Neural cell (in vitro differentiated cells): Measurements from ENCODE around the gene DAP. TPM values are rescaled to one million over a fixed set of nuclear protein-coding genes. Genes with fewer than 3 reads are reported as not detected.

Source experiments
- H2AFZ ChIP-seq: fragments of 200-600, 300-800 bp; sonication (generic), shearing (Covaris generic); 2 replicates; pipeline ENCODE4 v1.6.0; 2014; ENCODE audit warnings: low read depth, mild to moderate bottlenecking, antibody characterized with exemption, low read length, moderate library complexity
- H3F3A ChIP-seq: fragments of 200-600 bp; shearing (Covaris generic); 2 replicates; pipeline ENCODE4 v1.6.1; 2016; ENCODE audit warnings: mild to moderate bottlenecking, moderate library complexity, mixed read lengths, antibody characterized with exemption, low read length; ENCODE audit not compliant: insufficient read depth, poor library complexity, severe bottlenecking
- H3K27ac ChIP-seq: fragments of 200-600, 300-800 bp; sonication (generic), shearing (Covaris generic); 2 replicates; pipeline ENCODE4 v1.5.1; 2014; ENCODE audit warnings: mild to moderate bottlenecking, low read length, moderate library complexity
- H3K27me3 ChIP-seq: fragments of 300-800, 200-600 bp; sonication (generic), shearing (Covaris generic); 2 replicates; pipeline ENCODE4 v1.6.0; 2014; ENCODE audit warnings: mild to moderate bottlenecking, low read depth, low read length, moderate library complexity; ENCODE audit not compliant: insufficient read depth
- H3K36me3 ChIP-seq: fragments of 300-800, 200-600 bp; sonication (generic), shearing (Covaris generic); 2 replicates; pipeline ENCODE4 v1.5.1; 2014; ENCODE audit warnings: mild to moderate bottlenecking, antibody characterized with exemption, low read length, moderate library complexity; ENCODE audit not compliant: insufficient read depth
- H3K4me2 ChIP-seq: fragments of 300-800, 200-600 bp; sonication (generic), shearing (Covaris generic); 2 replicates; pipeline ENCODE4 v1.6.0; 2014; ENCODE audit warnings: mild to moderate bottlenecking, low read length
- H3K4me3 ChIP-seq: fragments of 300-800, 200-600 bp; sonication (generic), shearing (Covaris generic); 2 replicates; pipeline ENCODE4 v1.5.1; 2014; ENCODE audit warnings: mild to moderate bottlenecking, low read length, moderate library complexity
- H3K79me2 ChIP-seq: fragments of 200-600 bp; shearing (Covaris generic); replicated peaks from 2 replicates; pipeline ENCODE4 v1.6.0; 2014; ENCODE audit warnings: mild to moderate bottlenecking, low read length, moderate library complexity; ENCODE audit not compliant: insufficient read depth
- H3K9ac ChIP-seq: fragments of 300-800, 200-600 bp; sonication (generic), shearing (Covaris generic); 2 replicates; pipeline ENCODE4 v1.6.1; 2016; ENCODE audit warnings: mild to moderate bottlenecking, low read length, mixed read lengths
- H3K9me2 ChIP-seq: fragments of 200-600 bp; shearing (Covaris generic); 2 replicates; pipeline ENCODE4 v1.6.1; 2016; ENCODE audit warnings: mild to moderate bottlenecking, low read length, mixed read lengths; ENCODE audit not compliant: insufficient read depth
- H3K9me3 ChIP-seq: fragments of 200-600, 300-800 bp; sonication (generic), shearing (Covaris generic); 2 replicates; pipeline ENCODE4 v1.6.1; 2016; ENCODE audit warnings: mild to moderate bottlenecking, mixed run types, low read length, moderate library complexity, mixed read lengths
- H4K20me1 ChIP-seq: fragments of 200-600 bp; shearing (Covaris generic); 2 replicates; pipeline ENCODE4 v1.6.1; 2016; ENCODE audit warnings: mild to moderate bottlenecking, mixed run types; ENCODE audit not compliant: insufficient read depth
- CTCF ChIP-seq: fragments of 450-650 bp; IDR thresholded peaks from 2 replicates; pipeline ENCODE4 v1.5.1; 2014; ENCODE audit warnings: antibody characterized with exemption, mild to moderate bottlenecking, moderate library complexity; ENCODE audit not compliant: poor library complexity, severe bottlenecking
- EP300 ChIP-seq: fragments of 450-650 bp; conservative IDR thresholded peaks from 2 replicates; pipeline ENCODE4 v1.6.1; 2014; ENCODE audit warnings: antibody characterized with exemption, mild to moderate bottlenecking, moderate library complexity; ENCODE audit not compliant: poor library complexity, severe bottlenecking
- EZH2 ChIP-seq: fragments of 200-600, 300-800 bp; shearing (Covaris generic), sonication (generic); IDR thresholded peaks from 2 replicates; pipeline ENCODE4 v1.6.1; 2014; ENCODE audit warnings: antibody characterized with exemption, low read length, borderline replicate concordance, mild to moderate bottlenecking; ENCODE audit not compliant: insufficient read depth, poor library complexity, severe bottlenecking
- MXI1 ChIP-seq: fragments of 450-650 bp; conservative IDR thresholded peaks from 2 replicates; pipeline ENCODE4 v1.6.1; 2014; ENCODE audit warnings: antibody characterized with exemption, mild to moderate bottlenecking; ENCODE audit not compliant: poor library complexity, severe bottlenecking
- POLR2AphosphoS5 ChIP-seq: IDR thresholded peaks from 2 replicates; pipeline ENCODE4 v1.6.1; 2012
- RAD21 ChIP-seq: fragments of 450-650 bp; conservative IDR thresholded peaks from 2 replicates; pipeline ENCODE4 v1.6.1; 2014; ENCODE audit warnings: antibody characterized with exemption, mild to moderate bottlenecking, moderate library complexity
- REST ChIP-seq: IDR thresholded peaks from 2 replicates; pipeline ENCODE4 v1.6.1; 2012; ENCODE audit warnings: borderline replicate concordance
- SMC3 ChIP-seq: fragments of 450-650 bp; conservative IDR thresholded peaks from 2 replicates; pipeline ENCODE4 v1.6.1; 2014; ENCODE audit warnings: antibody characterized with exemption, mild to moderate bottlenecking, moderate library complexity; ENCODE audit not compliant: poor library complexity
- TAF1 ChIP-seq: IDR thresholded peaks from 2 replicates; pipeline ENCODE4 v1.6.1; 2012; ENCODE audit warnings: low read depth
- polyA plus RNA-seq: library from polyadenylated mRNA; depleted of rRNA; stranded (reverse); fragments of >200 nt; gene quantifications from 2 replicates; pipeline ENCODE4 v1.2.3, GENCODE V29; 2014

DAP gene
- polyA plus RNA-seq, 1 donor from 2014 or later: 9.3 TPM

- no peaks in the 10 kb centered on the region for H3K36me3 ChIP-seq
- H3K9me3 ChIP-seq: no peaks in the 10 kb centered on the region
- no peak overlapping the region for H3K4me2 ChIP-seq
- H3F3A ChIP-seq: no peaks in the 10 kb centered on the region
- no peak overlapping the region for H3K27ac ChIP-seq
- H3K27me3 ChIP-seq: no peaks in the 10 kb centered on the region
- H3K9me2 ChIP-seq: no peaks in the 10 kb centered on the region
- H2AFZ ChIP-seq: no peak overlapping the region
- no peaks in the 10 kb centered on the region for H3K79me2 ChIP-seq
- H3K9ac ChIP-seq: no peak overlapping the region
- H4K20me1 ChIP-seq: no peaks in the 10 kb centered on the region
- H3K4me3 ChIP-seq: no peak overlapping the region
- TF ChIP-seq RAD21 (no peak), TAF1 (no peak), EP300 (no peak), REST (no peak), CTCF (no peak), SMC3 (no peak)
These were observed 76.5 kb downstream of the DAP start for GRCh38 chr5:10684303-10685086.

- H3K36me3 ChIP-seq: no peaks in the 10 kb centered on the region
- no peak overlapping the region for H3K4me2 ChIP-seq
- H3K9me3 ChIP-seq: no peaks in the 10 kb centered on the region
- no peaks in the 10 kb centered on the region for H3K9me2 ChIP-seq
- no peak for TF ChIP-seq RAD21
- no peak for TF ChIP-seq SMC3
- no peak for TF ChIP-seq MXI1
- TF ChIP-seq TAF1: no peak
- TF ChIP-seq CTCF: no peak
- TF ChIP-seq EP300: no peak
- TF ChIP-seq EZH2: no peak
- no peak for TF ChIP-seq REST
- no peak for TF ChIP-seq POLR2AphosphoS5
- H4K20me1 ChIP-seq: no peaks in the 10 kb centered on the region
- H3F3A ChIP-seq: no peaks in the 10 kb centered on the region
- no peak overlapping the region for H3K27ac ChIP-seq
- H3K4me3 ChIP-seq: no peak overlapping the region
- H3K27me3 ChIP-seq: no peaks in the 10 kb centered on the region
- H2AFZ ChIP-seq: no peak overlapping the region
- no peaks in the 10 kb centered on the region for H3K79me2 ChIP-seq
- no peak overlapping the region for H3K9ac ChIP-seq
These were observed 78.1 kb downstream of the DAP start for GRCh38 chr5:10682801-10683525.
